ENCODE data around the gene ANXA3. TPM values are rescaled to one million over a fixed set of nuclear protein-coding genes. Genes with fewer than 3 reads are reported as not detected.

Gene ANXA3
- total RNA-seq, 4 donors from 2014 or later: 98.4 to 216 (median 186) TPM

DNA sequence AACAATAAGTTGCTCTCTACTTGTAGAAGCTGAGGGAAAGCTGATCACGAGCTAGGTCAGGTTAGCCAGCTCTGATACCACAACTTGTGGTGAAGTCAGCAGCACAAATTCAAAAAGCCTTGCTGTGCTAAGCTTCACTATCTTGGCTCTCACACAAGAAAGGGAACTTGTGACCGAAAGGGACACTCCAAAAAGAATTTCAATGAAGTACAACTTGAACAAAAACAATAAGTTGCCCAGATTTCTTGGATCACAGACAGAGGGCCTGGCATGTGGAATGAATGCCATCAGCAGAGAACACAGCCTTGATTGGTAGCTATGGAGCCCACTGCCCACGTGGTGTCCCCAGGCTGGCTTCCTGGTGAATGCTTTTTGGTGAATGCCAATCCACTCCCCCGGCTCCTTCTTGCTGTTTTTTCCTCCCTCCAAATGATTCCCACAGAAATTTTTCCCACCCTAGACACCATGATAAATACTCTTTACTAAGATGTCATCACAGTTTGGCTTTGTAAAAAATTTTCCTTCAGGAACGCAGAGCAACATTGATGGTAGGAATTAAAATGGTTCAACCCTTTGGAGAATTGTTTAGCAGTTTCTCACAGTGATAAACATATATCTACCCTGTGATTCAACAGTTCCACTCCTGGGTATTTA, 82.6 kb downstream of the ANXA3 start:
- intact Hi-C loops (cut with DNase I): no loop called here
- H3K27me3 ChIP-seq: no peaks in the 10 kb centered on the region
- no peak for TF ChIP-seq EP300 (IDR thresholded peaks at IDR 0.05)
- TF ChIP-seq, protein P1, sequence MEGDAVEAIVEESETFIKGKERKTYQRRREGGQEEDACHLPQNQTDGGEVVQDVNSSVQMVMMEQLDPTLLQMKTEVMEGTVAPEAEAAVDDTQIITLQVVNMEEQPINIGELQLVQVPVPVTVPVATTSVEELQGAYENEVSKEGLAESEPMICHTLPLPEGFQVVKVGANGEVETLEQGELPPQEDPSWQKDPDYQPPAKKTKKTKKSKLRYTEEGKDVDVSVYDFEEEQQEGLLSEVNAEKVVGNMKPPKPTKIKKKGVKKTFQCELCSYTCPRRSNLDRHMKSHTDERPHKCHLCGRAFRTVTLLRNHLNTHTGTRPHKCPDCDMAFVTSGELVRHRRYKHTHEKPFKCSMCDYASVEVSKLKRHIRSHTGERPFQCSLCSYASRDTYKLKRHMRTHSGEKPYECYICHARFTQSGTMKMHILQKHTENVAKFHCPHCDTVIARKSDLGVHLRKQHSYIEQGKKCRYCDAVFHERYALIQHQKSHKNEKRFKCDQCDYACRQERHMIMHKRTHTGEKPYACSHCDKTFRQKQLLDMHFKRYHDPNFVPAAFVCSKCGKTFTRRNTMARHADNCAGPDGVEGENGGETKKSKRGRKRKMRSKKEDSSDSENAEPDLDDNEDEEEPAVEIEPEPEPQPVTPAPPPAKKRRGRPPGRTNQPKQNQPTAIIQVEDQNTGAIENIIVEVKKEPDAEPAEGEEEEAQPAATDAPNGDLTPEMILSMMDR (IDR thresholded peaks at IDR 0.05): no peak
- TF ChIP-seq POLR2A (IDR thresholded peaks at IDR 0.05; ENCODE audit: low read depth): no peak
- TF ChIP-seq POLR2AphosphoS5 (IDR thresholded peaks at IDR 0.05): no peak
- no peaks in the 10 kb centered on the region for H3K9me3 ChIP-seq
- no peak overlapping the region for H3K4me3 ChIP-seq
- WGBS: 71% methylated on average over 5 of the region's 5 CpGs
- no peak for DNase-seq (ENCODE audit: extremely low spot score)
- peak overlapping the region in 3 of 4 donors; percentile 14 to 34 (median 15) for H3K27ac ChIP-seq (replicated peaks in 1 of 4)
- peaks cover 0 to 16% (median 0%) of the 10 kb centered on the region in 4 donors for H3K4me1 ChIP-seq
- H3K36me3 ChIP-seq: no peaks in the 10 kb centered on the region

DNA sequence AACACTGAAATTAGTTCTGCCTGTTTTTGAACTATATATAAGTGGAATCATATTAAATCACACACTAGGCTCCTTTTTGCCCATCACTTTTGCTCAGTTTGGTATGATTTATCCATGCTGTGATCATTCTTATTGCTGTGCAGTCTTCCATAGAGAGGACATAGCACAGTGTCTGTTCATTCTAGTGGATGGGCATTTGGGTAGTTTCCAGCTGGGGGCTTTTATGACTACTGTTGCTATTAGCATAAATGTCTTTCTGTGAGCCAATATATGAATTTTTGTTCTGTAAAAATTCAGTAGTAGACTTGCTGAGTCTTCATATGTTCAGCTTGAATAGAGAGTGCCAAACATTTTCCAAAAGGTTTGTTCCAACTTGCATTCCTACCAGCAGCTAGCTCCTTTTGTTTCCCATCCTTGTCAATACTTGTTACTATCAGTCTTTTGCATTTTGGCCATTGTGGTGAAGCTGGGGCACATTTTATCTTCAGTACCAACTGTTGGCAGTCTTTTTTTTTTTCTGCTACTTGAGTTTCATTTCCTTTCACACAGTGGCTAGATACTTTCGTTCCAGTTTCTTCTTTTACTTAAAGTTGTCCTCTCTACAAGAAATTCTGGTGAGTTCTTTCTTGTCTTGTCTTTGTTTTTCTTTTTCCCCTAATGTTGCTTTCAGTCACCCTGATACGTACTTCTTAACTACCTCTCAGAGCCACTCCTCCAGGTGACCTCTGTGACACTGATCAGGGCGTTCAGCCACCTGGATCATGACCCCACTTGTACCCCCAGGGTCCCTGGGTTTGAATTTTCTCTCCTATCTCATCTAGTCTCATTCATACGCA, 87.0 kb downstream of the ANXA3 start:
- no peaks in the 10 kb centered on the region for H3K36me3 ChIP-seq
- intact Hi-C loops (cut with DNase I): no loop called here
- whole genome bisulfite sequencing: 82% methylated on average over 4 of the region's 4 CpGs
- H3K4me3 ChIP-seq: no peak overlapping the region
- H3K4me1 ChIP-seq: peaks cover 0 to 17% (median 3%) of the 10 kb centered on the region in 4 donors
- no peaks in the 10 kb centered on the region for H3K27me3 ChIP-seq
- no peaks in the 10 kb centered on the region for H3K9me3 ChIP-seq
- no peak for TF ChIP-seq POLR2AphosphoS5 (IDR thresholded peaks at IDR 0.05)
- no peak for TF ChIP-seq EP300 (IDR thresholded peaks at IDR 0.05)
- no peak for TF ChIP-seq POLR2A (IDR thresholded peaks at IDR 0.05; ENCODE audit: low read depth)
- TF ChIP-seq, protein P1 (IDR thresholded peaks at IDR 0.05): no peak
- no peak overlapping the region for H3K27ac ChIP-seq (replicated peaks in 1 of 4)
- DNase-seq (ENCODE audit: extremely low spot score): no peak

DNA sequence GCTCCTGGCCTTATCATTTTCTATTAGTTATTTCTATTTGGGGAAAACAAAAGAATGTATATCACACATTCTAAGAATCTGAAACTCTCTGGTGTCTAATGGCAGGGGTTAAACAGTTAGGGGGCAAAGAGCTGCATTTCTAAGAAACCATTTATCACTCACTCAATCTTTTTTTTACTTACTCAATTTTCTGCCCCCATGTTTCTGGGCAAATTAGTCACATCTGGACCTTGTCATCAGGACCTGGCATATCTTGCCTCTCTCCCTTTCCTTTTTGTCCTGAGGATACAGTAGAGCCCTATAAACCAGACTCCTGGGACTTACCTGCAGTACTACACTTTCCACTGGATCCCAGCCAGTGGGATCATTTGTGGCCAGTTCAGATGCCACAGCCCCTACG, 89.1 kb downstream of the ANXA3 start:
- Histone ChIP-seq H3K27ac (replicated peaks in 1 of 4) (no peak overlapping the region), H3K4me1 (peaks cover 14 to 23% (median 16%) of the 10 kb centered on the region in 4 donors), H3K4me3 (no peak overlapping the region), H3K27me3 (no peaks in the 10 kb centered on the region), H3K9me3 (no peaks in the 10 kb centered on the region), H3K36me3 (no peaks in the 10 kb centered on the region)
- DNase-seq (ENCODE audit: extremely low spot score): no peak
- intact Hi-C loops (cut with DNase I): loop anchor here (10.0 kb wide), 1 partner anchor 224 kb away; no protein-coding TSS in a partner anchor
- WGBS: 82% methylated on average over 1 of the region's 1 CpG
- TF ChIP-seq POLR2AphosphoS5 (IDR thresholded peaks at IDR 0.05) (no peak), POLR2A (IDR thresholded peaks at IDR 0.05; ENCODE audit: low read depth) (no peak), EP300 (IDR thresholded peaks at IDR 0.05) (no peak)
- TF ChIP-seq, protein P1 (IDR thresholded peaks at IDR 0.05): no peak

DNA sequence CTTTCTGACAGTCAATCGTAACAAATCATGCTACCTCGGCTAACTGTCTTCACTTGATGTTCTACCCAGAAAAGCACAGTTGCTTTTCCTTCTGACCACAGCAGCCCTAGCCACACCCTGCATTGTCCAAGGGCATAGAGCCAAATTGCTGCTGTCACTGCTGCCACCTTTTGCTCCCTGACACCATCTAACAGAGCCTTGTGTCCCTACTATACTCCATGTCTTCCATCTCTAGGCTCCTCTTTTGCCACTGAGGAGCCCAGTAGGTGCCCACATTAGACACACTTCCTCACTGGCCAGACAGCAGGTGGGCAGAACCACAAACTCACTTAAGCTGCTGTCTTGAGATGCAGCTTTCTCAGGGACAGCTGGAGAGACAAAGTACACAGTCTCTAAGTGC, 91.4 kb downstream of the ANXA3 start:
- 81% methylated on average over 2 of the region's 2 CpGs for WGBS
- no peak for DNase-seq (ENCODE audit: extremely low spot score)
- Histone ChIP-seq H3K4me3 (no peak overlapping the region), H3K9me3 (no peaks in the 10 kb centered on the region), H3K36me3 (no peaks in the 10 kb centered on the region), H3K4me1 (peaks cover 34 to 40% (median 35%) of the 10 kb centered on the region in 4 donors), H3K27ac (replicated peaks in 1 of 4) (no peak overlapping the region), H3K27me3 (no peaks in the 10 kb centered on the region)
- TF ChIP-seq, protein P1 (IDR thresholded peaks at IDR 0.05): no peak
- TF ChIP-seq EP300 (IDR thresholded peaks at IDR 0.05): no peak
- TF ChIP-seq POLR2AphosphoS5 (IDR thresholded peaks at IDR 0.05): no peak
- no peak for TF ChIP-seq POLR2A (IDR thresholded peaks at IDR 0.05; ENCODE audit: low read depth)
- intact Hi-C loops (cut with DNase I): loop anchor here (10.0 kb wide), 1 partner anchor 222 kb away; no protein-coding TSS in a partner anchor

All from esophagus muscularis mucosa (tissue), 4 donors.